Measurements from ENCODE around the gene AGBL3. TPM values are rescaled to one million over a fixed set of nuclear protein-coding genes. Genes with fewer than 3 reads are reported as not detected.

Gene AGBL3
- total and polyA plus RNA-seq, 2 of the 8 experiments (the other 6 are each of a cell fraction or from before 2014, with no cell fraction given) = 1.1 to 1.9 TPM

DNA sequence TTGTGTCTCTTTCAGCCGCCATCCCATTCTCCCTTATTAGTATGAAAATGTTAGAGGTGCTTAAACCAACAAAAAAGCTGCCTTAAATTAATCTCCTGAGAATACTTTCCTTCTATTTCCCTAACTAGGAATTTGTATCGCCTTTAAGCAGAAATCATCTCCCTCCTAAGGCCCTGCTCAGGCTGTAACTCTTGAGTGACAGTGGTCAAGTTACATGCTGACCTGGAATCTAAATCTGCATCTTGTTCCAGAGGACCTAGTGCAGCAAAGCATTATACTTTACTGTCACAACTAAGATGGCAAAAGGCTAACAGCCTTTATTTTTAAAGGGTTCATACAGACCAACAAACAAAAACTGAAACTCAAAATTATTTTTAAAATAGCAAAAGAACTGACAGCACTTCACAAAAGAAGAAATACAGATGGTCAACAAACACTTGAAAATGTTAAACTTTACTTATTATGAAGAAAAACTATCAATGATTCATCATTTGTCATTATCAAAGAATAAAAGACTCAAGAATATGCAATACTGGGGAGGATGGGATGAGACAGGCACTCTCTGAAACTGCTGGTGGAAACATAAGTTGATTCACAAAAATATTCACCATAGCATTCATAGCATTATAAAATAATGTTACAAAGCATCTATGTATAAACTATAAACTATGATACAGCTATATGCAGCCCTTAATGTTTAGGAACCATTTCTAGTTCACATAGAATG is 173.2 kb downstream of the AGBL3 start:
- Histone ChIP-seq H2BK5ac (ENCODE audit: low read depth, low read length) (no peak overlapping the region), H3K23ac (ENCODE audit: insufficient read length) (no peak overlapping the region), H3K18ac (ENCODE audit: extremely low read depth, low read length) (no peak overlapping the region), H2BK20ac (ENCODE audit: low read length) (no peak overlapping the region), H2BK120ac (replicated peaks; ENCODE audit: low read depth, low read length) (no peak overlapping the region), H3K23me2 (ENCODE audit: low read depth, low read length) (no peaks in the 10 kb centered on the region), H3K27me3 (replicated peaks in 1 of 4; ENCODE audit: control insufficient read depth in 3 of 4, extremely low read depth in 1 of 4, insufficient read depth in 3 of 4, low read length in 3 of 4) (no peaks in the 10 kb centered on the region), H3K4me2 (ENCODE audit: insufficient read depth in 1 of 2, low read depth in 2 of 2, low read length in 2 of 2) (no peak overlapping the region), H2AK5ac (ENCODE audit: low read depth, low read length) (no peak overlapping the region), H3K4me1 (replicated peaks in 1 of 4; ENCODE audit: control insufficient read depth in 3 of 4, insufficient read depth in 4 of 4, low read length in 3 of 4) (0 out of 7 replicates have a peak, but pooled peaks cover 0 to 2% (median 0%) of the 10 kb centered on the region in 4 experiments), H3K9ac (replicated peaks in 1 of 4; ENCODE audit: extremely low read depth in 1 of 4, low read depth in 3 of 4, low read length in 3 of 4) (no peak overlapping the region), H4K8ac (ENCODE audit: extremely low read depth, insufficient read depth, low read length) (no peak overlapping the region), H3K9me3 (ENCODE audit: insufficient read depth in 2 of 2, low read depth in 1 of 2, low read length in 1 of 2) (peaks cover 22 to 25% of the 10 kb centered on the region in 2 experiments), H2BK15ac (ENCODE audit: low read length) (no peak overlapping the region), H3K79me2 (ENCODE audit: control insufficient read depth in 1 of 2, insufficient read depth in 2 of 2, low read length in 2 of 2) (no peaks in the 10 kb centered on the region), H3K4ac (replicated peaks; ENCODE audit: insufficient read length, low read depth, low read length) (no peak overlapping the region), H3K14ac (ENCODE audit: insufficient read length) (no peak overlapping the region), H3K56ac (replicated peaks; ENCODE audit: insufficient read length, low read depth, low read length) (no peak overlapping the region), H3K4me3 (ENCODE audit: extremely low read depth in 1 of 4, insufficient read depth in 2 of 4, low read depth in 3 of 4, low read length in 4 of 4) (no peak overlapping the region), H4K5ac (ENCODE audit: insufficient read length, low read depth, low read length) (no peak overlapping the region), H3K27ac (ENCODE audit: low read depth, low read length) (no peak overlapping the region), H2AFZ (ENCODE audit: low read length) (no peak overlapping the region), H4K91ac (replicated peaks; ENCODE audit: insufficient read length, low read length) (no peak overlapping the region), H4K20me1 (replicated peaks in 1 of 2; ENCODE audit: control insufficient read depth in 1 of 2, insufficient read depth in 2 of 2, low read length in 2 of 2) (no peaks in the 10 kb centered on the region), H2BK12ac (ENCODE audit: low read depth, low read length) (no peak overlapping the region), H3K79me1 (ENCODE audit: low read depth, low read length) (no peaks in the 10 kb centered on the region; the same call in 1 of the 2 replicates), H3K36me3 (ENCODE audit: control insufficient read depth in 2 of 4, insufficient read depth in 4 of 4, low read length in 3 of 4) (peaks cover 0 to 11% (median 5%) of the 10 kb centered on the region in 4 experiments; a peak in 4 of 8 replicates)
- FAIRE-seq (no peak), DNase-seq (ENCODE audit: low read depth in 1 of 2, low spot score in 2 of 2) (no peak)
- CTCF ChIA-PET (ENCODE audit: partially characterized antibody) = interaction anchor here (0.9 to 3.5 kb wide), 2 partner anchors 9 to 13 kb away, joined by 3 to 12 read pairs; no protein-coding TSS in a partner anchor
- POLR2A ChIA-PET (ENCODE audit: partially characterized antibody) = interaction anchor here (0.9 to 5.7 kb wide), 4 partner anchors 10 to 173 kb away, joined by 3 to 32 read pairs (median 5); partner anchors contain the start of genes AGBL3, CYREN and TMEM140
- 87% methylated on average over 2 of the region's 2 CpGs; no CpG with 5 or more reads in 1 of the 2 experiments for WGBS, 2 experiments (ENCODE audit: extremely low coverage in 1 of 2, insufficient coverage in 1 of 2, insufficient read length in 1 of 2, insufficient replicate concordance in 2 of 2, low coverage in 1 of 2, low lambda C conversion rate in 2 of 2, missing lambda C conversion rate in 1 of 2)
- TF ChIP-seq TAF1 (IDR thresholded peaks at IDR 0.05; ENCODE audit: low read depth, low read length) = no peak
- no peak for TF ChIP-seq MAFK (IDR thresholded peaks at IDR 0.05; ENCODE audit: low read depth, low read length)

Measured in H1 (cell line).